GM18858 (cell line): ENCODE measurements around the gene CPLANE2.
A peak's percentile ranks its signal among the peaks of the same experiment; 100 is the strongest.
"Not testable (repeated sequence)": the region's sequence is repeated elsewhere in the genome, so short reads cannot be mapped to it uniquely, and the experiment has no call there.

Source experiments
- ATAC-seq: cut with Tn5 transposase; IDR thresholded peaks from one replicate; pipeline ENCODE4 v1.9.1; 2021; ENCODE audit not compliant: unreplicated experiment

CPLANE2 gene

DNA sequence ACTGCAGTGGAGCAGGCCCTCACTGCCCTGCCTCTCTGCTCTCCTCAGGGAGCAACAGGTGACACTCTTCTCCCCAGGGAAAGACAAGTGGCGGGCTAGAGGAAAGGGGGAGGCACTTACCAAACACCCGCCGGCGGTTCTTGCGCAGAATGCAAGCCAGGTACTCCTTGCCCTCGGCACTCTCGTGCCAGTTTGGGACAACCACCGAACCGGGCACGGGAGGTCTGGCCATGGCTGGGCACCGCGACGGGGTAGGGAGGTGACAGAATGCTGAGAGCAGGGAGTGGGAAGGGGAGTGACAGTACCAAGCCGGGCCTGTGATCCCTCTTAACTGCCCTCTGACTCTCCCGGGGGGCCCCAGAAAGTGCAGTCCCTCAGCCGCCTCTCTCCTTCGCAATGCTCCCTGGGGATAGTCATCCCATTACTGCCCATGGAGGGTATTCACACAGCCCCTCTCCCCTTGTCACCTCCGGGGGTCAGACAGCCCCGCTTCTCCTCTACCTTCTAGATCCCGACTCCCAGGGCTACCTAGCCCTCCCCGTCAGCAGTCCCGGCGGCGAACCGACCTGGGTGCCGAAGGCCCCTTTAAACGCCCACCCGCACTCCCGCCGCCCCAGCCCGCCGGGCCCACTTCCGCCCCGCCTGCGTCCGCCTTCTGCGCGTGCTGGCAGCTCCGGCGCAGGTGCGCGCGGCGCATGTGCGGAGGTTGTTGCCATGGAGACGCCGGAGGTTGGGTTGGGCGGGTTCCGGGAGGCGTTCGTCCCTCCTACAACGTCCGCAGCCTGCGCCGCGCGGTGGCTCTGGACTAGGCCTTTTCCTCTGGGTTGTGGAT is at the start of gene CPLANE2:
CPLANE2 (minus strand) TSS at position 673 of the 832 bp plus-strand sequence; CDS start at position 232, 441 bp downstream.
- peak; percentile 66 for ATAC-seq

DNA sequence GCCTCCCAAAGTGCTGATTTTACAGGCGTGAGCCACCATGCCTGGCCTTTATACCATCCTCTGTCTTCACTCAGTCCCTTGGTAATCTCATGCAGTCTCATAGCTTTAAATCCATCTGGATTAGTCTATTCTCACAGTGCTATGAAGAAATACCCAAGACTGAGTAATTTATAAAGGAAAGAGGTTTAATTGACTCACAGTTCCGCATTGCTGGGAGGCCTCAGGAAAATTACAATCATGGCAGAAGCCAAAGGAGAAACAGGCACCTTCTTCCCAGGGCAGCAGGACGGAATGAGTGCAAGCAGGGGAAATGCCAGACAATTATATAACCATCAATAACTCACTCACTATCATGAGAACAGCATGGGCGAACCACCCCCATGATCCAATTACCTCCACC is 49.1 kb upstream of the CPLANE2 start:
- ATAC-seq = no peak

- no peak for ATAC-seq
These were observed 44.8 kb upstream of the CPLANE2 start for GRCh38 chr1:16281765-16282164.

DNA sequence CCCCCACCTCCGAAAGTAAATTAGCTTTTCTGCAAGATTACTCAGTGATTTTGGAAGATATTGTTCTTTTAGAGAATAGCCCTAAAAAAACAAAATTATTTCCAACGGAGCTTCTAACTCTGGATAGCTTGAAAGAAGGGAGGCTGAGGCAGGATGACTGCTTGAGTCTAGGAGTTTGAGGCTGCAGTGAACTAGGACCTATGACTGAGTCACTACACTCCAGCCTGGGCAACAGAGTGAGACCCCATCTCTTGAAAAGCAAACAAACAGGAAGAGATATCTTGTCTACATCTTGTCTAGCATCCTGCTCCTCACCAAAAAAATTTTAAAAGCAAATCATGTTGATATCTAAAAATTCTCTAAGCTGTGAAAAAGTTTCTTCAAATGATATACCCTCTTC is 42.2 kb upstream of the CPLANE2 start:
- no peak for ATAC-seq

DNA sequence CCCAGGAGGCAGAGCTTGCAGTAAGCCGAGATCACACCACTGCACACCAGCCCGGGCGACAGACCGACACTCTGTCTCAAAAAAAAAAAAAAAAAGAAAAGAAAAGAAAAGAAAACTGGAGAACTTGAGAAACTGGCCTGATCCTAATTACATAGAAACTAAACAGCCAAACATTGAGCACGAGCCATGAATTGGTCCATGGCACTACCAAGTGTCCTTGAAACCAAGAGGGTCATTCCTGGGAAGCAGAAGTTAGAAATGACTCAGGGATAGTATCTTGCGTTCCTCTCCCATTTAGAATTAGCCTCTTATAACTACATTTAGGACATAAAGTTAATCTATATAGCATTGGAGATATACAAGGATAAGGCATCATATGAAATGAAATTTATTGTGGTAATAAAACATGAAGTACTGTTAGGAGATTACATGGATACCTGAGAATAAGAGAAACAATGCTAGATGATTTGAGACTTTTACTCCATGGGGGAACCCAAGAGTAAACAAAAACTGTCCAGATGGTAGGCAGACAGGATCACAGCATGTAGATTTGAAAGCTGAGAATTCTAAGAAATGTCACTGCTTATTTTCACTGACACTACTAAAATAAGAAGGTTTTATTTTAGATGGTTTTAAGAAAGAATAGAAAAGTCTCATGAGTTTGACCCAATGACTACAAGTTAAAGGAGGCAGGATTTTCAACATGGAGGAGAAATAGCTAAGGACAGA is 39.5 kb upstream of the CPLANE2 start:
- ATAC-seq = no peak

DNA sequence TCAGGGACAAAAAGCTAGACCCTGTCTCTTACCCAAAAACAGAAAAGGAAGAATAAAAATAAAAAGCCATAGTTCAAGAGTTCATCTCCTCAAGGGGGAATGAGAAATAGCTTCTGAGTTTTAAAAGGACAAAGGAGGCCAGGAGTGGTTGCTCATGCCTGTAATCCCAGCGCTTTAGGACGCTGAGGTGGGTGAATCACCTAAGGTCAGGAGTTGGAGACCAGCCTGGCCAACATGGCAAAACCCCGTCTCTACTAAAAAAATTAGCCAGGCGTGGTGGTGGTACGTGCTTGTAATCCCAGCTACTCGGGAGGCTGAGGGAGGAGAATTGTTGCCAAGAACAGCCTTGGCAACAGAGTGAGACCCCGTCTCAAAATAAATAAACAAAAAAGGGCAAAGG is 38.6 kb upstream of the CPLANE2 start:
- no peak for ATAC-seq

DNA sequence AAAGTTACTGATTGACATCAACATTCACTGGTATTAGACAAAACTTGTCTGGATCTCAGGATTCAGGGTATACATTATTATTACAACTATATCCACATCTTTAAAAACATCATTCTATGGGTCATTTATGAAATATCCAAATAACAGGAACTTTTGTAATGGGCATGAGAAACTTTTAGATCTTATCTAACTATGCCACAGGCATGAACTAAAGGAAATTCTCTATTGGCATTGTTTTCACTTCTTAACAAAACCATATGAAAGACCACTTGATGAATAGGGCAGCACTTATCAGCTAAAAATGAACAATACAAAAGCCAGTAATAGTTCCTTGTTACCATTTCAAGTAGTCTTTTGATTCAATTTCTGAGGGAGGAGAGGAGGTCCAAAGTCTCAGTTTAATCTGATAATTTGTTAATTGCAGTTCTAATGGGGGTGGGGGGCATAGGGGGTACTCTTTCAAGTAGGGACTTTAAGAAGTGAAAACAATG is 30.8 kb upstream of the CPLANE2 start:
- ATAC-seq = no peak

GRCh38 chr1:16266411-16267118 is 29.6 kb upstream of the CPLANE2 start:
- ATAC-seq = no peak

DNA sequence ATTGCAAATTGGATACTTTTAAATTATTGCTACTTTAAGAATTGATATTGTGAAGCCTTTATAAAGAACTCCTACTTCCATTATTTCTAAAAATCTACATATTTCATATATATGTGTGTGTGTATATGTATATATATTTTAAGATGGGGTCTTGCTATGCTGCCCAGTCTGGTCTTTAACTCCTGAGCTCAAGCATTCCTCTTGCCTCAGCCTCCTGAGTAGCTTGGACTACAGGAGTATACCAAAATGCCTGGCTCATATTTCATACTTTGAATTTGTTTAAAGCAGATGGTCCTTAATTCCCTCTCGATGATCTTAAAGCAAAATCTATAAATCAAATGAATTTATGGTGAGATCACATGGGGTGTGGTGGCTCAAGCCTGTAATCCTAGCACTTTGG is 25.1 kb upstream of the CPLANE2 start:
- no peak for ATAC-seq

DNA sequence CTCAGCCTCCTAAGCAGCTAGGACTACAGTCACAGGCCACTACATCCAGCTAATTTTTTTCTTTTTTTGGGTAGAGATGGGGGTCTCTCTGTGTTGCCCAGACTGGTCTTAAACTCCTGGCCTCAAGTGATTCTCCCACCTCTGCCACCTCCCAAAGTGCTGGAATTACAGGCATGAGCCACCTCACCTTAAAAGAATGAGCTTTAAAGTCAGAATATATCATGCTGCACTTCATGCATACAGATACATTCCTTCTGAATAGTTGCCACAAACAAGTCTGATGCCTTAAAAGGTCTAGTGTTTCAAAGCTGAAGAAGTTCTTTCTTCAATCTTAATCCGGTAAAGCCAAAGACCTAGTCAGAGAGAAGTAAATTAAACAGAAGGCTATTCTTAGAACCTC is 23.8 kb upstream of the CPLANE2 start:
- ATAC-seq = no peak

DNA sequence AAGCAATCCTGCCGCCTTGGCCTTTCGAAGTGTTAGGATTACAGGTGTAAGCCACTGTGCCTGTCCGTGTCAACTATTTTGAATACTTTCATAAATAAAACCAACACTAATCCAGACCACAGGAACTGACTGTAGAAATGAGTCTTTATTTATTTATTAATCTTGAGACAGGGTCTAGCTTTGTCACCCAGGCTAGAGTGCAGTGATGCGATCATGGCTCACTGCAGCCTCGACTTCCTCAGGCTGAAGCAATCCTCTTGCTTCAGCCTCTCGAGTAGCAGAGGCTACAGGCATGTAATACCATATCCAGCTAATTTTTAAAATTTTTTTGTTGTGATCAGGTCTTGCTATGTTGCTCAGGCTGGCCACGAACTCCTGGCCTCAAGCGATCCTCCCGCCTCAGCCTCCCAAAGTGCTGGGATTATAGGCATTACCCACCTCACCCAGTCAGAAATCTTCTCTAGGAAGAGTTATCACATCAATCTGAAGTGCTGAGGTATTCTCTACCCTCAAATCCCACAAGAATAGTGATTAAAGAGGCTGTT is 21.7 kb upstream of the CPLANE2 start:
- no peak for ATAC-seq

GRCh38 chr1:16257968-16258367 is 21.0 kb upstream of the CPLANE2 start:
- no peak for ATAC-seq

DNA sequence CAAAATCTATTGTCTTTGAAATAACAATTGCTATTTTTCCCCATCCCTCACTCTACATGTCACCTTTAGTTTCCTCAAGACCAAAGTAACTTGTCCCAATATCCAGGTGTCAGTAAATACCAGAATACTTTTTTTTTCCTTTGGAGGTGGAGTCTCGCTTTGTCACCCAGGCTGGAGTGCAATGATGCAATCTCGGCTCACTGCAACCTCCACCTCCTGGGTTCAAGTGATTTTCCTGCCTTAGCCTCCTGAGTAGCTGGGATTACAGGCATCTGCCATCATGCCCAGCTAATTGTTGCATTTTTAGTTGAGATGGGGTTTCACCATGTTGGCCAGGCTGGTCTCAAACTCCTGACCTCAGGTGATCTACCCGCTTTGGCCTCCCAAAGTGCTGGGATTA is 20.6 kb upstream of the CPLANE2 start:
- ATAC-seq = not testable (repeated sequence)

DNA sequence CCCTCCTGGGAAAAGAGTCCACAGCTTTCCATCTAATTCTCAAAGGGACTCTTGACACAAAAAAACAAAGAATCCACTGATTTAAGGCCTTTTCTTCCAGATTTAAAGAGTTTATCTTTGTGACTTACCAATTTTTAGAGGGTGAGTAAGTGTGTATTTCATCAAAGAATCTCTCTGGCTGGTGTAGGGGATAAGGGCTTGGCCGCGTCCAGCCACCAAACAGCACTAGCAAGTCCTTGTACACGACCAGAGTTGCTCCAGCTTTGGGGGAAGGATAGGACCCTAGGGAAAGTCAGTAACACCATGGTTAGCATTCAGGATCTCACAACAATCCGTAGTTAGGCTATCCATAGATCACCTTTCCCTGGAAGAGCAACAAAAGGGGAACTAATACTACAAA is 19.5 kb upstream of the CPLANE2 start:
- no peak for ATAC-seq

- no peak for ATAC-seq
These were observed 17.4 kb upstream of the CPLANE2 start for GRCh38 chr1:16254263-16254928.

- ATAC-seq = no peak
These were observed 16.4 kb upstream of the CPLANE2 start for GRCh38 chr1:16253332-16253922.

DNA sequence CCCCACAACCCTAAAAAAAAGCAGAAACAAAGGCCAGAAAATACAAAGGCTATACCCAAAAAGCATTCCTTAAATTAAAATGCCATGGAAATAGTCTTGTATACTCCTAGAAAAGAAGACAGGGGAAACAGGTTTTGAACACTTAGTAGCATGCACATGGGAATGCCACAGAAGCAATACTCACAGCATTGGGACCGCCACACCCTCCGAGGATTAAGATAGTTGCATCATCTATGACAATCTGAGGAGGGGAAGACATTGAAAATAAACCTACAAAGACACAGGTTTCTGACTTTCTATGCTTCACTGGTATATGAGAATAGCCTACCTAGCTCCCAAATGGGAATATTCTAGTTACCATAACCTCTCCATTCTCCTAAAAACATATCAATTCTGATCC is 15.9 kb upstream of the CPLANE2 start:
- ATAC-seq = no peak

DNA sequence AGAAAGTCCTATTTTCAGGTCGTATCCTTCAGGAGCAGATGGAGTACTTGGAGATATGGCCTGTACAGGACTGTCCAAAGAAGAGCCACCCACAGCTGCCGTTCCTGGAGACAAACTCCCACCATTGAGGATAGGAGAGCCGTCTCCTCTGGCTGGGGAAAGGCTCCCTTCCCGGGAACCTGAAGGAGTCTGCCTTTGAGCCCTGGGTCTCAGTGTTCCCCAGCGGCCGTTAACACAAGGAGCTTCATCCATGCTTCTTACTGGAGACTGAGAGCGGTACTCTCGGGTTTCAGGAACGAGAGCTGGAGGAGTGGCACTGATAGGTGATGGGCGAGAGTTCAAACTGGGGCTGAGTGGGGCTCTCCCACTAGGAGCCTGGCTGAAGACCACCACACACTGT is 14.4 kb upstream of the CPLANE2 start:
- ATAC-seq = no peak

DNA sequence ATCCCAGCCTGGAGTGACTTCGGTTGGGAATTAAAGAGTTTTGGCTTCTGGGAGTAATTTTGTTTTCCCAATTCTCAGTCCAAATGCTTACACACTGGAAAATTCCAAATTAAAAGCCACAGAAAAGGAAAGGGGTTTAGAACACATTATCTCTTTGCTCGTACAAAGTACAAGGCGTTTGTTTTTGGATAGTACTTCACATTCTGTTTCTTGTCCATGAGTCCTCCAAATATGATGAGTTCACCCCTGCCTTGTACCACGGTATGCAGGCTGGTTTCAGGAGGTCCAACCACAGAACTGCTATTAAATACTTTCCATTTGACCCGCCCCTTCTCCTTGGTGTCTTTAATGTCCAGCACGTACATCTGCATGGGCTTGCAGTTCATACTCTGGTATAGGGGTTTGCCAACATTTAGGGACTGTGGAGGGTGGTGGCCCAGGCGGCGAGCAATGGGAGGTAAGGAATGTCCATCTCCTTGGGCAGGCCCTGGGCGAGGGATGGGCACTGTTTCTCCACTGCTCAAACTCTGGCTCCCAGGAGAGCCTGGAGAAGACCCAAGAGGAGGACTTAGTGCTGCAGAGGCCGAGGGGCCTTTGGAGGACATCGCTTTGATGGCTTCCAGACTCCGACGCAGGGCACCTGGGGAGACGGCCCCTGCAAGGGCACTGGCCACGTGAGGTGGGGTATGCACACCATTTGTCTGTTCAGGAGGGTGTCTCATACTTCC is 13.7 kb upstream of the CPLANE2 start:
- ATAC-seq = no peak
